ENCODE measurements around the gene CD163.

DNA sequence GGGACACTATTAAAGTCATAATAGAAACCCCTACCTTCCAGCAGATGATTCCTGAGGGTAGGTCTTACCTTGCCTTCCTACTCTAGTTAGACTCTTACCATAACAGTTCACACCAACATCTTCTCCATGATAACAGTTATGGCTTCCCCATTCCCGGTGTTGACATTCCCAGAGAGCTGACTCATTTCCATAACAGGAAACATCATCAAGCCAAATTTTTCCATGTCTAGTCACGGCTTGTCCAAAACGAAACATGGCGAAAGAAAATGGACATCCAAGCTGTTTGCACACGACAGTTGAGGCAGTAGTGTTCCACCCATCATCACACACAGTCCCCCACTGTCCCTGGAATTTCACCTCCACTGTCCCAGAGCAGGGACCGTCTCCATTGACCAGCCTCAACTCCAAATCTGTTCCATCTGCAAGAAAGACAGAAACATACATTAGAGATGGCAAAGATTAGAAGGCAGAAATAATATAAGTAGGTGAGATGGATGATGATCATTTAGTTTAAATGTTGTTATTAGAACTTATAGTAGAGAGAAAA, 70.2 kb downstream of the CD163 start:
- TF ChIP-seq TAF1 (IDR thresholded peaks at IDR 0.05; ENCODE audit: borderline replicate concordance, low read depth, low read length) (no peak), POLR2A (IDR thresholded peaks at IDR 0.05; ENCODE audit: low read depth, low read length) (no peak), POLR2AphosphoS5 (IDR thresholded peaks at IDR 0.05; ENCODE audit: low read depth, low read length) (no peak)
